T-helper 1 cell (primary cell): ENCODE measurements around the gene CLEC1A.
A peak's percentile ranks its signal among the peaks of the same experiment; 100 is the strongest.

ENCODE experiments used
- DNase-seq, 5 donors: peaks; one replicate each; pipeline ENCODE4 v3.0.0-alpha.2; 2012 to 2020

Gene CLEC1A

DNA sequence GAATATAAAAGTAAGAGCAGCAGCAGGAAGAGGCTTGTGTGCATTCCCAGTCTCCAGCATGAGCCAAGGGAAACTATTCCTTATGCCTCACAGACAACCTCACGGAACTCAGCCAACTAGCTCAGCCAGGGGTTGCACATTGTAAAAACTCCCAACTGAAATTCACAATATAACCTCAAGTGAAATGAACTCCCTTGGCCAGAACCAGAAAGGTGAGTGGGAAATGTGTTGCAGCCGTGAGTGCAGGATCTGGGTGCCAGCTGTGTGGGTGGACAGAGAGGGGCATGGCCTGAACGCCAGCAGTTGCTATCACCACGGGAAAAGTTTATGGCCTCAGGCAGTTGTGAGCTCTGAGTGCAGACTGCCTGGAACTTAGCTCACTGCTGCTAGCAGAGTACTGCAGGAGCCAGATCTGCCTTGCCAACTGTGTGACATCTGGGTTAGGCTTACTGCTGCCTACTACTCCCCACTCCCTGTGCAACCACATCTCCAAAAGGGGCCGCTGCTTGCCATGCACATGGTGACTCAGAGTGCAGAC is 2.3 kb upstream of the CLEC1A start:
- no peak for DNase-seq

GRCh38 chr12:10097521-10097920 is 1.3 kb downstream of the CLEC1A start:
- DNase-seq: no peak

GRCh38 chr12:10095971-10096370 is 2.8 kb downstream of the CLEC1A start:
- no peak for DNase-seq

GRCh38 chr12:10094646-10095395 is 4.0 kb downstream of the CLEC1A start:
- no peak for DNase-seq

DNA sequence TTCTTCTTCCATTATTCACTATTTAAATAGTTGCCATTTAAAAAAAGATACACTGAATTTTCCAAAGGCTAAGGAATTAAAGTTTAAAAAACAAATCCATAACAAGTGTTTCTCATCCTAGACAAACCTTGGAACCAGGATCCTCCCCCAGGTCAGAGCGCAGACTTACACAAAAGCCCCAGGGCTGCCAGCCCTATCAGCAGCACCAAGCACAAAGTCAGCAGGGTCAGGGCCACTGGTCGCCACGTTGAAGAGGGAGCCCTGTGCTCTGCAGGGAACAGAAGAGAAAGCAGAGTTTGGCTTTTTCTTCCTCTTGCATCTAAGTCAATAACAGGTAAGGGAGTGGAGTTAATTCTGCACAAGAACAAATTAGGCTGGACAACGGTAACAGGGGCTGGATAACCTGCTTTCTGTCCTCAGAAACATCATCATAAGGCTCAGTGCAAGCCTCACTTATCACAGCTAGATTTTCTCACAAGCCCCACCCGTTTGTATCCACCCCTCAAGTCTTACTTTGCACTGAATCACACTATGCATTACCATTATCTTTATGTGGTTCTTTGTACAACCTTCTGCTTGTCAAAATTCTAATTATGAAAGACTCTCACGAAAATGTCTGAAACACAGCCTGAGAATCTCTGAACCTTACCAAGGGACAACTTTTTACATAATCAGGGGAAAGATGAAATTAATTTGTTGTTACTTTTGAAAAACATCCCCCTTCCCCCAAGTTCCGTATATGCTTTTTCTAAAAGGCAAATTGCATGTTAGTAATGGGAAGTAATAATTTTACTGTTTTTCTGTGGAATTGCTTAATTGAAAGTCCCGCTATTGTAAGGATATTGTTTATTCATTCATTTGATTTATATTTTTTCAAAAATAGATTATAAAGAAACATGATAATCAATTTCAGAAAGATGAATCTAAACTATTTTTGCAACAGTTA is 9.6 kb downstream of the CLEC1A start:
- DNase-seq: no peak

DNA sequence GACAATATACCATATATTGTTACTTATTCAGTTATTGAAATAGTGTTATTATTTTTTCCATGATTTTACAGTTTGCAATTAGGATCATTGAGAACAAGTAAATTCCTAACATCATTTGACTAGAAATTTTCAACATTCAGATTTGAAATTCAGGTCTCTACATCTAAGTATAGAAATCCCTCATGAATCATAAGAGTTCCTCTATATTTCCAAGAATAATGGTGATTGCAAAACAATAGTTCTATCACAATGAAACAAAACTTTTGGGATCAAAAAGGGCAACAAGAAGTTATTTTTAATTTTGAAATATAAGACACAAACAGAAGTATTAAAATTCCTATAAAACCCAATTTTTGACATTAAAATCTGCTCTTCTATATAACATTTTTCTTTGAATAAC is 10.8 kb downstream of the CLEC1A start:
- DNase-seq: no peak

- DNase-seq: no peak
Measured at GRCh38 chr12:10086387-10086786, 12.4 kb downstream of the CLEC1A start.

GRCh38 chr12:10084733-10085132 is 14.1 kb downstream of the CLEC1A start:
- no peak for DNase-seq

DNA sequence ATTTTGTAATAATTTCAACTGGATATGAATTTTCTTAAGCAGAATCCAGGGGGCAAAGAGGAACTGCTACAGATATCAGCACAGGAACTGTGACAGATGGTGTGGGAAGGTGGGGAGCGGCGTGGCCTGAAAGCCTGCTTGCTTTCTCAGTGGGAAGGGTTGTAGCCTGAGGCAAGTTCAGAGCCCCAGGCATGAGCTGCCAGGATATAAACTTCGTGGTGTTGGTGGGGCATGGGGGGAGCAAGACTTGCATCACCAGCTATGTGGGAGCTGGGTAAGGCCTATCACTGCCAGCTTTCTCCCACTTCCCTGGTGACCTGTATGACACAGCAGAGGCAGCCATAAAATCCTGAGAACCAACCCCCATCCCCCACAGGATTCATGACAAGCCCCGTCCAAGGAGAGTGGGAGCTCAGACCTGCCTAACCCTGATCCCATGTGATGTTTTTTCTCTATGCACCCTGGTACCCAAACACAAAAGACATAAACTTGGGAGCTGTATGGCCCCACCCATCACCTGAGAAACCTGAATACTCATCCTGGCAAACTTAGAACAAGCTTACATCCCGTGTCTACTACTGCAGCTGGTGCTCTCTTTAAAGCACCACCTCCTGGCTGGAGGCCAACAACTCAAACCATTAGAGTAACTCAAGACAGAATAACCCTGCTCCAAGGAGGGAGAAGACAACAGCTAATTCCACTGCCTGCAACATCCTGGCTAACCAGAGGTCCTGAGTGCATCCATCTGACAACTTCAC is 16.5 kb downstream of the CLEC1A start:
- no peak for DNase-seq

- DNase-seq: no peak
Measured at GRCh38 chr12:10075451-10075850, 23.3 kb downstream of the CLEC1A start.

GRCh38 chr12:10073261-10073660 is 25.5 kb downstream of the CLEC1A start:
- DNase-seq: no peak

DNA sequence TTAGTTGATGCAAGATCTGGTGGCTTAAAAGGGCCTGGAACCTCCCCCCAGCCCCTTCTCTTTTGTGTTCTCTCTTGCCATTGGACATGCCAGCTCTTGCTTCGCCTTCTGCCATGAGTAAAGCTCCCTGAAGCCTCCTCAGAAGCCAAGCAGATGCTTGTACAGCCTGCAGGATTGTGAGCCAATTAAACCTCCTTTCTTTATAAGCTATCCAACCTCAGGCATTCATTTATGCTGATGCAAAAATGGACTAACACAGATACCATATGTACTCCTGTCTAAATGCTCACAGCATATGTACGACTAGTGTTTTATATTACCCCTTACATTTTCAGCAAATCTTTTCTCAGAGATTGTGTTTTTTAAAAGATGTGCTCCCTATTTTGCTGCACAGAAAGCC is 26.7 kb downstream of the CLEC1A start:
- no peak for DNase-seq

- no peak for DNase-seq
Measured at GRCh38 chr12:10070380-10070779, 28.4 kb downstream of the CLEC1A start.

DNA sequence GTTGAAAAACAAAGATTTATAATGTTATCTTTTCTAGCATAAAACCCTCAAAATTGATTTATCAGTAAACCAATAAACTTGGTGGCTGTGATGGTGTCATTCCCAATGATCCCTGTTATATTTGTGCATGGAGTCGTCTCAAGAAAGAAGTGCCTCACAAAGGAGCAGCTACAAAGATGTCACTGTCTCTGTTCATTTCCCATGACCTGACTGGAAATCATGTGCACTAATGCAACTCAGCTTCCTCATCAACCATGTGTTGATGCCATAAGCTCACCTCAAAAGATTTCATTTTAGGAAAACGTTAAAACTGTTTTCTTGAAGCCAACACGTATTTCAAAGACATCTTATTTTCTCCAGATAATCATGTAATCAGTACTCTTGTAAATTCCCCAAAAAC is 28.8 kb downstream of the CLEC1A start:
- no peak for DNase-seq

- no peak for DNase-seq
Measured at GRCh38 chr12:10069099-10069498, 29.7 kb downstream of the CLEC1A start.

DNA sequence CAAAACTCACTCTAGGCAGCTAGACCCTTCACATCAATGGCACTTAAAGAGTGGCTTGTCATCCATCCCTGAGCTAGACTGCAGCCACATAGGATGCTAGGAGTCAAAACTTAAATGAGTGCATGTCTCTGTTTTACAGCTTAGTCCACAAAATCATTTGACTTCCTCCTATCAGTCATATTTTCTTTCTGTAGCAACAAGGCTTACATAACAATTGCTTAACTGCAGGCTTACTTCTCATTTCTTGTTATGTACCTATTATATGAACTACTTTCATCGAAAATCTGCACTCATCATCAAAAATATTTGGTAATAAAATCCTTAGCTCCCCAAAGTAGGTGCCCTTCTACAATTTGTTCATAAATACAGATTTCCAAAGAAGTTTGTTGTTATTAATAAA is 30.1 kb downstream of the CLEC1A start:
- DNase-seq: no peak

- DNase-seq: no peak
Measured at GRCh38 chr12:10067942-10068341, 30.8 kb downstream of the CLEC1A start.

DNA sequence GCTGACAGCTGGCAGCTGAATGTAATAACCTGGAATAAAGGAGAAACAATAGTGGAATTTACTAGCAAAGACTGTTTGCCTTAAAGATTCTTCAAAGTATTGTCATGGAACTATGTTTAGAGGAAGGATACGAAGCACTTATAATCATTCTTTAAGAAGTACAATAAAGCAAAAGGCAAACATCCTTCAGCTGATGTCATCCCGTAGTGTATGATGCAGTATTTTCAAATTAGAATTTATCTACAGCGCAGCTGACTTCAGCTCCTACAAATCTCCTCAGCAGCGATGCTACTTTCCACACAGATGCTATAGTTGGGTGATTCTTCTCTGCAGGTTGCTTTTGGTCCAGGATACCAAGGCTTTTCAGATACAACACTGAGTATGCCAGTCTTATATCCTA is 31.5 kb downstream of the CLEC1A start:
- no peak for DNase-seq

- DNase-seq: peak in 1 of 5 donors; percentile 10
Measured at GRCh38 chr12:10065241-10065640, 33.5 kb downstream of the CLEC1A start.

DNA sequence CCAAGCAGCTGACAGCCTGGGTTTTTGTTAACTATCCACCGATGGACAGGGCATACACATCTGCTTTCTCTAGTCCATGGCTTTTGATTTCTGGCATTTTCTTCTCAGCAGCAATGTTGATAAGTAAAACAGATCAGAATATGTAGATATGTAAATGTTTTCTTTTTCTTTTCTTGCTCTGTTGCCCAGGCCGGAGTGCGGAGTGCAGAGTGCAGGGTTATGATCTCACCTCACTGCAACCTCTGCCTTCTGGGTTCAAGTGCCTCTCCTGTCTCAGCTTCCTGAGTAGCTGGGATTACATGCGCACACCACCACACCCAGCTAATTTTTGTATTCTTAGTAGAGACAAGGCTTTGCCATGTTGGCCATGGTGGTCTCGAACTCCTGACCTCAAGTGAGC is 40.4 kb downstream of the CLEC1A start:
- no peak for DNase-seq

DNA sequence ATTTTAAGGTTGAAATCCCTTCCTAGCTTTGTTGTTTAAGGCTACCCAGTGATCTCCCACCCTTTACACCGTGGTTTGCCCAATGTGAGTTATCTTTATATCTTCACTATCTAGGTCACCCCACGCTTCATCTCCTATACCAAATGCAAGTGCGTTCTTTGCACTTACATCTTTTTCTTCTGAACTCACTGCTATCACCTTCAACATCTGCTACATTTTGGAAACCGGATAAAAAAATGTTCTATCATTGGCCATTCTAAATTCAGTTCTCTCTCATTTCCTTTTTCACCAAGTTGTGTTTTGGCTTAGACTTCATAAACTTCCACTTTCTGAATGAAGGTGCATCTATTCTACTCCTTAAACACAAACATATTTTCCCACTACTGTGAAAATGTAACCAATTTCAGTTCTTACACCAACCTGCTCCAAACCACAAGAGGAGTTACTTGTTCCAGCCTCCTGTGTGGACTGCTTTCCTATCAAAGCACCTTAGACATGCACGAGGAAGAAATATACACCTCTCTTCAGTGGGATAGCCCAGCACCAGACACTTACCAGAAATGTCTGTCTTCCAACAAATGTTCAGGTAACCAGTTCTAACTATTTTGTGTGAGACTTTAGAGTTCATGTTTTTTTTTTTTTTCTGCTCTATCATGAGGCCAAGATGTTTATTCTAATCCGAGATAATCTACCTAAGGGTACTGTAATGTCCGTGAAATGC is 46.4 kb downstream of the CLEC1A start:
- peak in 1 of 5 donors; percentile 6 for DNase-seq

GRCh38 chr12:10048526-10048925 is 50.3 kb downstream of the CLEC1A start:
- DNase-seq: no peak
